ENCODE measurements around the gene RHNO1.

- TF ChIP-seq POLR2AphosphoS5 (IDR thresholded peaks at IDR 0.05; ENCODE audit: low read depth, low read length) (no peak), POLR2A (IDR thresholded peaks at IDR 0.05; ENCODE audit: low read depth, low read length) (no peak), PAX5 (IDR thresholded peaks at IDR 0.05; ENCODE audit: insufficient read depth, low read length, severe bottlenecking) (no peak), TAF1 (IDR thresholded peaks at IDR 0.05; ENCODE audit: low read depth, low read length) (no peak), POU2F2 (IDR thresholded peaks at IDR 0.05; ENCODE audit: low read depth, low read length) (no peak)
These were observed 21.5 kb upstream of the RHNO1 start for GRCh38 chr12:2855546-2855945.

Data from GM12891 (cell line).